HG02970 (cell line): ENCODE results near the gene ATXN7L3B.

Experiments used
- ATAC-seq: cut with Tn5 transposase; IDR thresholded peaks from one replicate; pipeline ENCODE4 v1.9.1; 2021; ENCODE audit warnings: mild to moderate bottlenecking, moderate library complexity, moderate number of reproducible peaks; ENCODE audit not compliant: unreplicated experiment, low FRiP score

ATXN7L3B gene

DNA sequence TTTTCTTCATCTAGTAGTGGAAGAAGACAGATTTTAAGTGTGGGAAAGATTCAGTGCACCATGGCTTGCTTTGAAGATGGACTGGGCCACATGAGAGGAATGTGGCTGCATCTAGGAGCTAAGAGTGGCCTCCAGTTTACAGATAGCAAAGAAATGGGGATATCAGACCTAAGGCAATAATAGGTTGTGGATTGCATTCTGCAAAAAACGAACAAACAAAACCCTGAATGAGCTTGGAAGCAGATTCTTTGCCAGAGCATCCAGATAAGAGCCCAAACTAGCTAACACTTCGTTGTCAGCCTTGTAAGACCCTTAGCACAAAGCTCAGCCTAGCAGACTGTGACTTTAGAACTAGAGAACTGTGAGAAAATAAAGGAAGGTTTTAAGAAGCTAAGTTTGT is 9.6 kb downstream of the ATXN7L3B start:
- no peak for ATAC-seq

DNA sequence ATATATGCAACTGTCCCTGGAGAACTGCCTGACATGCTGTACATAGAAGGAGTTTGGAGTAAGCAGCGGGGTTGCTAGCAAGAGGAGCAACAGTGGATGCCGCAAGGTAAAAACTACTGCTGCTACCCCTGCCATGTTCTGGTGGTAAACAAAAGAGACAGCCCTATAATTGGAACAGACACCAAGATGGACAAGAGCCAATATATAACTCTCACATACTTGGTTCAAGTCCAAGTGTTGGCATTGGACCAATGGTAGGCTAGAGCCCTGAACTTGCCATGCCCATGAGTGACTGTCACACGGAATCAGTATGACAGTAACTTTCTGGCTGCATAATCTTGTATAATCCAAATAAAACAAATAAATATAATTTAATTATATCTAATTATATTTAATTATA is 13.7 kb downstream of the ATXN7L3B start:
- ATAC-seq, result no peak

DNA sequence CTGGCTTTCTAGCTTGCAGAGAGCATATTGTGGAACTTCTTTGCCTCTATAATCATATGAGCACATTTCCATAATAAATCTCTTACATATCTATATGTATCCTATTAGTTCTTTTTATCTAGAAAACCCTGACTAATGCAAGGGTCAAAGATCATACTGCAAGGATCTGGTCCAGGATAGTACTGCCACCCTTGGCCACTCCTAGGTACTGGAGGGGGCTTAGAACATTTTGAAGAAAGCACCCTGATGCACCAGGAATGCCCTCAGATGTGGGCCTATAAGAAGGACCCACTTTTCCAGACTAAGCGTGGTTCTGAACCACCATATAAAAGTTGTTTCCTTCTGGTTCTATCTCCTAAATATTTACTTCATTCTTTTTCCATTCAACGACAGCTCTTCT is 14.6 kb downstream of the ATXN7L3B start:
- no peak for ATAC-seq

DNA sequence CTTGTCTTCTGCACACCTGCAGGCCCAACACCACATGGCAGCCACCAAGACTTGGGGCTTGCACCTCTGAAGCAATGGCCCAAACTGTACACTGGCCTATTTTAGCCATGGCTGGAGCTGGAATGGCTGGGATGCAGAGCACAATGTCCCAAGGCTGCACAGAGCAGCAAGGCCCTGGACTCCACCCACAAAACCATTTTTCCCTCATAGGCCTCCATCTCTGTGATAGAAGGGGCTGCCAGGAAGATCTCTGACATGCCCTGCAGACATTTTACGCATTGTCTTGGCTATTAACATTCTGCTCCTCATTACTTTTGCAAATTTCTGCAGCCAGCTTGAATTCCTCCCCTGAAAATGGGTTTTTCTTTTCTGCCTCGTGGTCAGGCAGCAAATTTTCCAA is 22.1 kb downstream of the ATXN7L3B start:
- no peak for ATAC-seq

DNA sequence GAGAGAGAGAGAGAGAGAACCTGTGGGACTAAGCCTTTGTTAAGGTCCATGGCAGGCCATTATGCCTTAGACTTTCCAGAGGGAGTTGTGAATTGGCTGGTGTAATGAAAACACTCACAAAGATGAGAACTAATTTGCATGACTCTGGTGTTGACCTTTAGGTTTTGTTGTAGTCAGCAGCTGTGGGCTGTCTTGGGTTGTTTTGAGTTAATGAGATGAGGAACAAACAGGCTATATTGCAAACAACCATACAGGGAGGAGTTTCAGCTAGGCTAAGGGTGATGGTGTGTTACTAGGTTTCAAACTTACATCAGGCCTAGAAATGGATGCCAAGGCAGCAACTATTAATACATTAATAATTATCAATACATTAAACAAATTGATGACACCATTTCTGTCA is 26.3 kb downstream of the ATXN7L3B start:
- ATAC-seq, result no peak

DNA sequence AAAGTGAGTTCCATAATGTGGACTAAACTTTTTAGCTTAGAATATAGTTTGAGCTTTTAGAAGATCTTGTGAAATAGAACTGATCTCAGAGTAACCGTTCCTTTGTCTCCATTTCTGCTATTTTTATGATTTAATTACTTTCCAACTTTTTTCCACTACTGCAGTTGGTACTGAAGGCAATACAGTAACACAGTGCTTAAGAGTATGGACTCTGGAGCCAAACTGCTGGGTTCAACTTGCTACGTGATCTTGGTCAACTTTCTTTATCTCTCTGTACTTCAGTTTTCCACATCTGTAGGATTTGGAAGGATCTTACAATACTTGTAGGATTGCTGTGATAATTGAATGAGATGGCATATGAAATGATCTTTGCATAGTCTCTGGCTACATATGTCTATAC is 40.9 kb downstream of the ATXN7L3B start:
- ATAC-seq, result no peak

DNA sequence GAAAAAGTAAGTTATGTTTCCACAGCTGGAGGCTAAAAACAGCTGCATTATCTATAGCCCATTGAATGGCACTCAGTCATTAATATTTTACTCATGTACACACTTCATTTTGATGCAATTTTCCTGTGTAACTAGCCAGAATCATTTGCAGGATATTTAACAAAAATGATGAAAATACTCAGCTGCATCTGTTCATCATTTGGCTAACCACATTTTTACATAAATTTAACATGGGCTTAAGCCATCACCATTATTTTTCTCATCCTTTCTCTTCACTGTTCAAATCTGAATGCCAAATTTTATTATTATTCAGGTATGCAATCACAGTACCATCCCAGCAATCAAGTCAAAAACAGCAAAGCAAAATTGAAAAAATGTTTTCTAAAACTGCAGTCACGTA is 41.8 kb downstream of the ATXN7L3B start:
- ATAC-seq, result no peak

DNA sequence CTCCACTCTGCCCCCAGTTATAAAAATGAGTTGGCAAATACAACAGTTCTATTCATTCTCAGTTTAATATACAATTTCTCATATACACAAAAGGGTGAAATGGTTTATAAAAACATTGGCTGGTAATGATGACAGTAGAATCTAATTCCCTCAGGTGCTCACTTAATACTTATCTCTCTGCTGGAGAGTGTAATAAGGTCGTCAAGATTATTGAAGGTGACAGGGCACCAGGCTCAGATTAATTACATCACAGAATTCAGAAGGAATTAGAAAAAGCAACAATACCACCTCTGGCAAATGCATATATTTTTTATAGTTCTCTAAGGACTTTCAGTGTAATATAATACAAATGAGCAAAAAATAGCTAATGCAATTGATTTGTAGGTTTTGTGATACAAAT is 42.3 kb downstream of the ATXN7L3B start:
- no peak for ATAC-seq

DNA sequence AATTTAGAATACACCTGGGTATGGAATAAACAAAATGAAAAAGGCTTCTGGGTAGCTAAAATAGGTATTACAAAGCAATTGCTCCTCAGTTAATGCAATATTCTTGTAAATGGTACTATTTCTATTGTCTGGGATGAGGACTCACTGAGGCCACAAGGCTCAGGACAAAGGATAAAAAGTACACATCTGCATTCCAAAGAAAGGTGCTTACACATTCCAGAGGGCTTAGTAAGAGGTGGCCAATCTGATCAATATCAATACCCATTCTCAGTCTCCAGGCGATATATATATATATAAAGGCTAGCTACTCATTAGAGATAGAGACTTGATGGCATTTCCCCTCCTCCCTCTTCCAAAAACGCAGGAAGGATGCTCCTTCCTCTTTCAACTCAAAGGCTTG is 43.8 kb downstream of the ATXN7L3B start:
- no peak for ATAC-seq

DNA sequence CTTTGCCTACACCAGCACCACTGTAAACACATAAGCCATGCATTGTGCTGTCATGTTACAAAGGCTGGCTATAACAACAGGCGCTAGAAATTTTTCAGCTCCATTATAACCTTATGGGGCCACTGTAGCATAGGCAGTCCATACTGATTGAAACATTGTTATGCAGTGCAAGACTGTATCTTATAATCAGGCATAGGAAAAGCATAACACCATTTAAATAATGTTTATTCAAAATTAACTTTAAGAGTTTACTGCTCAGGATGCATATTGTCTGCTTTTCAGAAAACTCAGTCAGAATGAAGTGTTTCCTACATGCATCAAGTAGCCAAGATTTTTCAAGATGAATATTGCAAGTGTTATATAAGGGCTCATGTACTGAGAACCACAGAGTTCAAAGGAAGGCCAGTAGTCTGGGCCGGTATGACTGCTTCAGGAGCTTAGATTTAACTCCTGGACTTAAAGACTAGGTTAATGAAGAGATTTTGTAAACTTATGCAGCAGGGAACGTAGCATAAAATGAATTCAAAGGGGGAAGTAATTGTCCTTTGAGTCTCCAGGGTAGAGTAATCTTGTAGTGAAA is 46.9 kb downstream of the ATXN7L3B start:
- no peak for ATAC-seq

DNA sequence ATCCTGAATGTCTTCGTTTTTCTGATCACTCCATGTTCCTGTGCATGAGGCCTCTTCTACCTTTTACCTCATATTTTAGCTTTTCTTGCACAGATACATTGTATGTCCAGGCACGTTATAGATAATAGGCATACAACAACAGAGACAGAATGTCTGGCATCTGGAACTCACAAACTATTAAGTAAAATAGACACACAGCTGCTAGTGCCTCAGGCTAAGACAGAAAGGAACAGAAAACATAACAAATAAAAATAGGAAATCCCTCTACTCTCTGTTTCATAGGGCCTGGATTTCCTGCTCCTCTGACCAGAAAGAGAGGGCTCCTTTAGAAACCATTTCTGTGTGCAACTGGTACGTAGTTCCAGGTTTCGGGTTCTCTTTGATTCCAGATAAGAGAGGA is 48.6 kb downstream of the ATXN7L3B start:
- no peak for ATAC-seq
